ENCODE measurements around the gene MIS18A.

DNA sequence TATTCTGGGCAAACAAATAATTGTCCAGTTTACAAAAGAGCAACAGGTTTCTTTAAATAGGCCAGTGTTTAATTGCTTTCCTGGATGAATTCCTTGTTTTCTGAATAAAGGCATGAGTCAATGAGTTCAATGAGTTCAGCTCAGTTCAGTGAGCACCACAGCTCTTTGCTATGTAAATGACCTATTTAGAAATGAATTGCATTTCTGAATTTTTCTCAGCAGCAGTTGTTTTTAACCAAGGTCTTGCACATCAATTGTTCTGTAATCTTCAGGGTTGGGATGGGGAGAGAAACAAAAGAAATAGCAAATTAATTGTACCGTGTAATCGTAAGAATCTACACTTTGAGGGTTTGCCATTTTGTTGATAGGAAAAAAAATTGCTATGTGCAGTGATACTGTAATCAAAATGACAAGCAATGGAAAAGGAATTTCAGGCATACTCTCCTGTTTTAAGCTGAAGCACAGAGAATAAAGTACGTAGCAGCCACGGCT lies 45.7 kb downstream of the MIS18A start:
- no peak for TF ChIP-seq POLR2A (IDR thresholded peaks at IDR 0.05; ENCODE audit: low read length)
- no peak for TF ChIP-seq GATA1 (IDR thresholded peaks at IDR 0.05; ENCODE audit: low read depth, low read length)

All from erythroblast (primary cell).